Hepatocyte (in vitro differentiated cells): ENCODE results near the gene RAP1B. TPM values are rescaled to one million over a fixed set of nuclear protein-coding genes. Genes with fewer than 3 reads are reported as not detected.

Source experiments
- DNase-seq: peaks from one replicate; pipeline ENCODE4 v3.0.0-alpha.2; 2016; ENCODE audit warnings: low spot score
- H2AFZ ChIP-seq: fragments of 200-600 bp; sonication (generic); 2 replicates; pipeline ENCODE4 v1.6.0; 2016; ENCODE audit warnings: antibody characterized with exemption, mild to moderate bottlenecking
- H3K27ac ChIP-seq: fragments of 200-600 bp; sonication (generic); 2 replicates; pipeline ENCODE4 v1.5.1; 2016; ENCODE audit warnings: mild to moderate bottlenecking
- H3K27me3 ChIP-seq: fragments of 200-600 bp; sonication (generic); 2 replicates; pipeline ENCODE4 v1.6.1; 2016
- H3K36me3 ChIP-seq: fragments of 200-600 bp; sonication (generic); replicated peaks from 2 replicates; pipeline ENCODE4 v1.5.1; 2016; ENCODE audit warnings: low read depth; ENCODE audit not compliant: insufficient read depth
- H3K4me1 ChIP-seq: fragments of 200-600 bp; sonication (generic); 2 replicates; pipeline ENCODE4 v1.5.1; 2016; ENCODE audit warnings: mild to moderate bottlenecking, moderate library complexity; ENCODE audit not compliant: insufficient read depth
- H3K4me2 ChIP-seq: fragments of 200-600 bp; sonication (generic); 2 replicates; pipeline ENCODE4 v1.6.0; 2016
- H3K4me3 ChIP-seq: fragments of 200-600 bp; sonication (generic); 2 replicates; pipeline ENCODE4 v1.5.1; 2016; ENCODE audit warnings: mild to moderate bottlenecking
- H3K79me2 ChIP-seq: fragments of 200-600 bp; sonication (generic); 2 replicates; pipeline ENCODE4 v1.6.0; 2017; ENCODE audit warnings: mild to moderate bottlenecking
- H3K9me2 ChIP-seq: fragments of 200-600 bp; sonication (generic); replicated peaks from 2 replicates; pipeline ENCODE4 v1.6.0; 2017; ENCODE audit warnings: mild to moderate bottlenecking; ENCODE audit not compliant: insufficient read depth
- H3K9me3 ChIP-seq: fragments of 200-600 bp; sonication (generic); 2 replicates; pipeline ENCODE4 v1.5.1; 2016; ENCODE audit warnings: low read depth, mild to moderate bottlenecking
- H4K20me1 ChIP-seq: fragments of 200-600 bp; sonication (generic); 2 replicates; pipeline ENCODE4 v1.6.0; 2016; ENCODE audit warnings: mild to moderate bottlenecking; ENCODE audit not compliant: insufficient read depth, poor library complexity, severe bottlenecking
- EZH2 ChIP-seq: fragments of 200-600 bp; sonication (generic); IDR thresholded peaks from 2 replicates; pipeline ENCODE4 v1.6.1; 2016; ENCODE audit warnings: antibody characterized with exemption, mild to moderate bottlenecking, borderline replicate concordance
- EZH2phosphoT487 ChIP-seq: fragments of 200-600 bp; sonication (generic); IDR thresholded peaks from one replicate; pipeline ENCODE4 v1.6.1; 2018; ENCODE audit warnings: antibody characterized with exemption, mild to moderate bottlenecking, low read depth, moderate library complexity; ENCODE audit not compliant: unreplicated experiment, severe bottlenecking
- WGBS: methylation state at CpG from one replicate; pipeline ENCODE4 v1.1.6; 2016; ENCODE audit warnings: low lambda C conversion rate; ENCODE audit errors: missing lambda C conversion rate; 5-methylcytosine and 5-hydroxymethylcytosine counted together
- polyA plus RNA-seq: library from polyadenylated mRNA; unstranded; fragments of >200 nt; fragmentation: Nextera tagmentation; extraction: Ambion mirVana; gene quantifications from 2 replicates; pipeline ENCODE4 v1.2.1, GENCODE V29; 2016
- total RNA-seq: library from RNA; depleted of rRNA; stranded (reverse); fragments of >200 nt; gene quantifications from 2 replicates; pipeline ENCODE4 v1.2.3, GENCODE V29; 2014
- TF ChIP-seq, protein P1 (sequence below): fragments of 200-600 bp; sonication (generic); IDR thresholded peaks from 2 replicates; pipeline ENCODE4 v1.5.1; 2016; ENCODE audit warnings: antibody characterized with exemption, mild to moderate bottlenecking; ENCODE audit not compliant: poor library complexity

RAP1B gene
- total and polyA plus RNA-seq, 2 experiments from 2014 or later, result 179 to 257 TPM

DNA sequence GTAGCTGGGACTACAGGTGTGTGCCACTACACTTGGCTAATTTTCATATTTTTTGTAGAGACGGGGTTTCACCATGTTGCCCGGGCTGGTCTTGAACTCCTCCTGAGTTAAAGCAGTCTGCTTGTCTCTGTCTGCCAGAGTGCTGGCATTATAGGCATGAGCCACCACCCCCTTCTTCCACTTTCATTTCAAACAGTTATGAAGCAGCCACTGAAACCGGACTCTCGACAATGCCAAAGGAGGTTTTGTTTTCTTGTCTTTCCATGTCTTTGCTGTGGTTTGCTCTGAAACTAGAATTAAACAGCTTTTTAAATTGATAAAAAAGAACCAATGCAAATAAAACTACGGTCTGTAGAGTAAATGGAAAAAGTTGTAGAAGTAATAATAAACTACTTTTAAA, 30.4 kb downstream of the RAP1B start:
- H3K4me3 ChIP-seq, result no peak overlapping the region
- no peak overlapping the region for H2AFZ ChIP-seq
- no peak for DNase-seq
- peaks cover 82% of the 10 kb centered on the region for H4K20me1 ChIP-seq
- peaks cover 99% of the 10 kb centered on the region for H3K79me2 ChIP-seq
- TF ChIP-seq, protein P1, sequence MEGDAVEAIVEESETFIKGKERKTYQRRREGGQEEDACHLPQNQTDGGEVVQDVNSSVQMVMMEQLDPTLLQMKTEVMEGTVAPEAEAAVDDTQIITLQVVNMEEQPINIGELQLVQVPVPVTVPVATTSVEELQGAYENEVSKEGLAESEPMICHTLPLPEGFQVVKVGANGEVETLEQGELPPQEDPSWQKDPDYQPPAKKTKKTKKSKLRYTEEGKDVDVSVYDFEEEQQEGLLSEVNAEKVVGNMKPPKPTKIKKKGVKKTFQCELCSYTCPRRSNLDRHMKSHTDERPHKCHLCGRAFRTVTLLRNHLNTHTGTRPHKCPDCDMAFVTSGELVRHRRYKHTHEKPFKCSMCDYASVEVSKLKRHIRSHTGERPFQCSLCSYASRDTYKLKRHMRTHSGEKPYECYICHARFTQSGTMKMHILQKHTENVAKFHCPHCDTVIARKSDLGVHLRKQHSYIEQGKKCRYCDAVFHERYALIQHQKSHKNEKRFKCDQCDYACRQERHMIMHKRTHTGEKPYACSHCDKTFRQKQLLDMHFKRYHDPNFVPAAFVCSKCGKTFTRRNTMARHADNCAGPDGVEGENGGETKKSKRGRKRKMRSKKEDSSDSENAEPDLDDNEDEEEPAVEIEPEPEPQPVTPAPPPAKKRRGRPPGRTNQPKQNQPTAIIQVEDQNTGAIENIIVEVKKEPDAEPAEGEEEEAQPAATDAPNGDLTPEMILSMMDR, result no peak
- no peak for TF ChIP-seq EZH2
- no peak for TF ChIP-seq EZH2phosphoT487
- H3K9me2 ChIP-seq, result no peaks in the 10 kb centered on the region
- H3K27me3 ChIP-seq, result no peaks in the 10 kb centered on the region
- no peaks in the 10 kb centered on the region for H3K9me3 ChIP-seq
- 78% methylated on average over 5 of the region's 5 CpGs for WGBS
- H3K27ac ChIP-seq, result no peak overlapping the region
- no peak overlapping the region for H3K4me2 ChIP-seq
- H3K4me1 ChIP-seq, result no peaks in the 10 kb centered on the region
- H3K36me3 ChIP-seq, result no peaks in the 10 kb centered on the region

DNA sequence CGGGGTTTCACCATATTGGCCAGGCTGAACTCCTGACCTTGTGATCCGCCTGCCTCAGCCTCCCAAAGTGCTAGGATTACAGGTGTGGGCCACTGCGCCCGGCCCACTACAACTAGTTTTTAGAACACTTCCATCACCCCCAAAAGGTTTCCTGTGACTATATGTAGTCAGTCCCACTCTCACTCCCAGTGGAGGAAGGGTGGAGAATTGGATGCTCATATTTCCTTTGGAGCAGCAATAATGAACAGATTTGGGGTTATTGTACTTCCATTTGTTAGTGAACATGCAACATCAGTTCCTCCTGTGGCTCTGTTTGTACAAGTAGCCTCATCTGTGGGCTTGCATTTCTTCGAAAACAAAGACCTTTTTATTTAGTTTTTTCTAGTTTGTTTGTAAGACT, 35.8 kb downstream of the RAP1B start:
- Histone ChIP-seq H3K79me2 (peaks cover 100% of the 10 kb centered on the region), H3K9me2 (no peaks in the 10 kb centered on the region), H3K4me1 (peaks cover 4% of the 10 kb centered on the region), H2AFZ (no peak overlapping the region), H4K20me1 (peaks cover 80% of the 10 kb centered on the region), H3K27ac (no peak overlapping the region), H3K36me3 (no peaks in the 10 kb centered on the region), H3K4me3 (no peak overlapping the region), H3K4me2 (no peak overlapping the region), H3K9me3 (no peaks in the 10 kb centered on the region), H3K27me3 (no peaks in the 10 kb centered on the region)
- TF ChIP-seq EZH2phosphoT487 (no peak), EZH2 (no peak)
- TF ChIP-seq, protein P1, result no peak
- DNase-seq, result no peak
- WGBS, result 94% methylated on average over 5 of the region's 5 CpGs

DNA sequence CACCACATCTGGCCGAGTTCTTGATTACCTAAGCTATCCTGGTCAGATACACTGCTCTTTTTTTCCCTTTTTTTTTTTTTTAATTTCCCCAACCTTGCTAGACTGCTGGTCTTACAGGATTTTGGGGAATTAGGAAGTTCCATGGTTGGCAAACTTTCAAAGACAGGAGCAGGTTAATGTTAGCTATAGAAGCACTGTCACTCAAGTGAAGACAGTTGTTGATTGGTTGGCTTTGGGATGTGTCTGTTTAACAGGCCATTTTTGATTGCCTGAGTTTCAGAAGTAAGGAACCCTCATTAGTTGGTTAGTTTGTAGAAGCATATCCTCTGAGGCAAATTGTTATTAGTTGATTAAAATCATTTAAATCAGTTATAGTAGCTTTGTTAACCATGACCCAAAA, 36.8 kb downstream of the RAP1B start:
- H2AFZ ChIP-seq, result no peak overlapping the region
- H3K4me1 ChIP-seq, result peaks cover 4% of the 10 kb centered on the region
- peaks cover 100% of the 10 kb centered on the region for H3K79me2 ChIP-seq
- no peak overlapping the region for H3K4me2 ChIP-seq
- no peaks in the 10 kb centered on the region for H3K27me3 ChIP-seq
- H3K27ac ChIP-seq, result peak overlapping the region; percentile 7
- no peaks in the 10 kb centered on the region for H3K9me3 ChIP-seq
- no peak for TF ChIP-seq EZH2
- TF ChIP-seq, protein P1, result no peak
- no peak for TF ChIP-seq EZH2phosphoT487
- H3K36me3 ChIP-seq, result no peaks in the 10 kb centered on the region
- DNase-seq, result no peak
- no peaks in the 10 kb centered on the region for H3K9me2 ChIP-seq
- 90% methylated on average over 1 of the region's 1 CpG for WGBS
- peaks cover 72% of the 10 kb centered on the region for H4K20me1 ChIP-seq
- H3K4me3 ChIP-seq, result no peak overlapping the region

DNA sequence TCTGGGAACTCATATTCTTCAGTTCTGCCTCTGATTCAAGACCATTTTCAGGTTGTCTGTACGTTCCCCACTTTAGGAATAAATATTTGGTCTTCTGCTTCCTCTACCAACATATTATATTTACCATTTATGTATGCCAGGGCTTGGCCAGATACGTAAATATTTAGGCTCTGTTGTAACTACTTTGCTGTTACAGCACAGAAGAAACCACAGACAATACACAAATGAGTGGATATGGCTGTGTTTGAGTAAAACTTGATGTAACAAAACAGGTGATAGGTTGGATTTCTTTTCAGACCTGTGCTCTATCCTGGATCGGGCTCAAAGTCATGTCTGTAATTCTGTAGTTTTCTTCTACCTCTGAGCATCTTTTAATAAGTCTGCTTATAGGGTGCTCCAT, 37.5 kb downstream of the RAP1B start:
- H3K27me3 ChIP-seq, result no peaks in the 10 kb centered on the region
- TF ChIP-seq, protein P1, result no peak
- TF ChIP-seq EZH2, result no peak
- TF ChIP-seq EZH2phosphoT487, result no peak
- H2AFZ ChIP-seq, result no peak overlapping the region
- no peak overlapping the region for H3K4me2 ChIP-seq
- peaks cover 100% of the 10 kb centered on the region for H3K79me2 ChIP-seq
- H3K27ac ChIP-seq, result no peak overlapping the region
- H3K4me1 ChIP-seq, result peaks cover 4% of the 10 kb centered on the region
- 58% methylated on average over 3 of the region's 3 CpGs for WGBS
- DNase-seq, result no peak
- no peak overlapping the region for H3K4me3 ChIP-seq
- H3K36me3 ChIP-seq, result no peaks in the 10 kb centered on the region
- H3K9me3 ChIP-seq, result no peaks in the 10 kb centered on the region
- H3K9me2 ChIP-seq, result no peaks in the 10 kb centered on the region
- H4K20me1 ChIP-seq, result peaks cover 65% of the 10 kb centered on the region
